Sigmoid colon (tissue), 3 donors: Measurements from ENCODE around the gene KLHL40.

Experiments
- CTCF ChIP-seq, 4 experiments: fragments of 450-650 bp in 3 of 4; fragments of 200-600 bp in 1 of 4; IDR thresholded peaks; one replicate each; pipeline ENCODE4 v1.5.1; 2016 to 2019; ENCODE audit warnings: antibody characterized with exemption in 4 of 4, mild to moderate bottlenecking in 3 of 4, moderate library complexity in 2 of 4
- POLR2A ChIP-seq, 2 donors: fragments of 450-650 bp; IDR thresholded peaks; one replicate each; pipeline ENCODE4 v1.6.1; 2016; ENCODE audit warnings: antibody characterized with exemption in 2 of 2, mild to moderate bottlenecking in 2 of 2, moderate library complexity in 2 of 2

GRCh38 chr3:42658091-42658770 is 27.1 kb upstream of the KLHL40 start:
- TF ChIP-seq CTCF (IDR thresholded peaks at IDR 0.05) (no peak), POLR2A (IDR thresholded peaks at IDR 0.05) (no peak)
